ENCODE measurements around the gene GYS1.
A peak's percentile ranks its signal among the peaks of the same experiment; 100 is the strongest.

The GYS1 gene

DNA sequence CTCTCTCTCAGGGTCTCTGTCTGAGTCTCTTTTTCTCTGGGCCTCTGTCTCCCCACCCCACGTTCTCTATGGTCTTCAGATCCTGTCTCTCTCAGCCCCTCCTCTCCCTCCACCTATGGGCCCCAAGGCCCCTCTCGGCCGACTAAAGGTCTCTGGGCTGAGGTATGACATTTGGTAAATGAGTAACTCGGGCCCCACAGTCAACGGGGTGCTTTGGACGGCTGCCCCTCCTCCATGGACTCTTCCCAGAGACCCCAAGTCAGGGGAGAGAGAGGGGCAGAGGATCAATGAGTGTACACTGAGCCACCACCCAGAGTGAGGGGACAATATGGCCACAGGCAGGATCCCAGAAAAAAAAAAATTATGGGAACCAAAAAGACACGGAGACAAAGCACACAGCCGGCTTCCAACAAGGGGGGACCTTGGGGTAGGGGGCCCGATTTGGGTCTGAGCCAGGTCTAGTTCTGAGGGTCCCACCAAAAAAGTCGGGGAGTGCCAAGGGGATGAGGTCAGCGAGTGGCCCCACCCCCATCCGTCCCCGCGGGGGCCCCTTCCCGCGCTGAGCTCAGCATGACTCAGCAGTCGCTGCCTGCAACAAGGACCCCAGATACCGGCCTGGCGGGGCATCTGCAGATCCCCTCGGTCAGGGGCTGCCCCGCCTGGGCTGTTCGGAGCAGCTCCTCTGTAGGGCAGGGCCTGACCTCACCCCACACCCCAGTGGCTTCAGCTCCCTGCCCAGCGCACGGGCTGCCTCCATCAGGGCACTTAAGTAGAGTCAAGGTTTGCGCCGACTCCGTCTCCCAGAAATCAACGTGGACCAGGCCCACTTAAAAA, 29.5 kb downstream of the GYS1 start (continued):
- TF ChIP-seq ZNF239 (tag by site-specific recombination; IDR thresholded peaks at IDR 0.05) = no peak; the same call in 1 of the 2 replicates
- peak; percentile 57; the same call in 1 of the 2 replicates for TF ChIP-seq SCRT2 (tag by site-specific recombination; IDR thresholded peaks at IDR 0.05)
- TF ChIP-seq ZNF248 (tag by site-specific recombination; IDR thresholded peaks at IDR 0.05) = no peak
- peak; percentile 89 for TF ChIP-seq BCL11A (tag by site-specific recombination; IDR thresholded peaks at IDR 0.05; ENCODE audit: low read depth)
- no peak for TF ChIP-seq ZNF433 (tag by site-specific recombination; IDR thresholded peaks at IDR 0.05; ENCODE audit: low read depth)
- TF ChIP-seq ZFP41 (tag by site-specific recombination; IDR thresholded peaks at IDR 0.05; ENCODE audit: borderline replicate concordance) = no peak
- no peak for TF ChIP-seq ZNF560 (tag by site-specific recombination; IDR thresholded peaks at IDR 0.05; ENCODE audit: borderline replicate concordance)
- no peak for TF ChIP-seq ZNF37A (tag by site-specific recombination; IDR thresholded peaks at IDR 0.05)
- TF ChIP-seq MYNN (tag by site-specific recombination; IDR thresholded peaks at IDR 0.05; ENCODE audit: borderline replicate concordance) = no peak
- TF ChIP-seq ZNF621 (tag by site-specific recombination; IDR thresholded peaks at IDR 0.05) = no peak
- TF ChIP-seq YY2 (tag by site-specific recombination; IDR thresholded peaks at IDR 0.05) = no peak
- no peak for TF ChIP-seq HOXA7 (CRISPR knock-in tag; IDR thresholded peaks at IDR 0.05; ENCODE audit: borderline replicate concordance)
- TF ChIP-seq, protein P1, sequence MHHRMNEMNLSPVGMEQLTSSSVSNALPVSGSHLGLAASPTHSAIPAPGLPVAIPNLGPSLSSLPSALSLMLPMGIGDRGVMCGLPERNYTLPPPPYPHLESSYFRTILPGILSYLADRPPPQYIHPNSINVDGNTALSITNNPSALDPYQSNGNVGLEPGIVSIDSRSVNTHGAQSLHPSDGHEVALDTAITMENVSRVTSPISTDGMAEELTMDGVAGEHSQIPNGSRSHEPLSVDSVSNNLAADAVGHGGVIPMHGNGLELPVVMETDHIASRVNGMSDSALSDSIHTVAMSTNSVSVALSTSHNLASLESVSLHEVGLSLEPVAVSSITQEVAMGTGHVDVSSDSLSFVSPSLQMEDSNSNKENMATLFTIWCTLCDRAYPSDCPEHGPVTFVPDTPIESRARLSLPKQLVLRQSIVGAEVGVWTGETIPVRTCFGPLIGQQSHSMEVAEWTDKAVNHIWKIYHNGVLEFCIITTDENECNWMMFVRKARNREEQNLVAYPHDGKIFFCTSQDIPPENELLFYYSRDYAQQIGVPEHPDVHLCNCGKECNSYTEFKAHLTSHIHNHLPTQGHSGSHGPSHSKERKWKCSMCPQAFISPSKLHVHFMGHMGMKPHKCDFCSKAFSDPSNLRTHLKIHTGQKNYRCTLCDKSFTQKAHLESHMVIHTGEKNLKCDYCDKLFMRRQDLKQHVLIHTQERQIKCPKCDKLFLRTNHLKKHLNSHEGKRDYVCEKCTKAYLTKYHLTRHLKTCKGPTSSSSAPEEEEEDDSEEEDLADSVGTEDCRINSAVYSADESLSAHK (tag by site-specific recombination; IDR thresholded peaks at IDR 0.05) = peak; percentile 58; the same call in 1 of the 2 replicates
- TF ChIP-seq, protein P2, sequence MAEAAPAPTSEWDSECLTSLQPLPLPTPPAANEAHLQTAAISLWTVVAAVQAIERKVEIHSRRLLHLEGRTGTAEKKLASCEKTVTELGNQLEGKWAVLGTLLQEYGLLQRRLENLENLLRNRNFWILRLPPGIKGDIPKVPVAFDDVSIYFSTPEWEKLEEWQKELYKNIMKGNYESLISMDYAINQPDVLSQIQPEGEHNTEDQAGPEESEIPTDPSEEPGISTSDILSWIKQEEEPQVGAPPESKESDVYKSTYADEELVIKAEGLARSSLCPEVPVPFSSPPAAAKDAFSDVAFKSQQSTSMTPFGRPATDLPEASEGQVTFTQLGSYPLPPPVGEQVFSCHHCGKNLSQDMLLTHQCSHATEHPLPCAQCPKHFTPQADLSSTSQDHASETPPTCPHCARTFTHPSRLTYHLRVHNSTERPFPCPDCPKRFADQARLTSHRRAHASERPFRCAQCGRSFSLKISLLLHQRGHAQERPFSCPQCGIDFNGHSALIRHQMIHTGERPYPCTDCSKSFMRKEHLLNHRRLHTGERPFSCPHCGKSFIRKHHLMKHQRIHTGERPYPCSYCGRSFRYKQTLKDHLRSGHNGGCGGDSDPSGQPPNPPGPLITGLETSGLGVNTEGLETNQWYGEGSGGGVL (tag by site-specific recombination; IDR thresholded peaks at IDR 0.05) = peak; percentile 39
- no peak for TF ChIP-seq ZNF585B (tag by site-specific recombination; IDR thresholded peaks at IDR 0.05)
- TF ChIP-seq PRDM1 (tag by site-specific recombination; IDR thresholded peaks at IDR 0.05) = no peak
- TF ChIP-seq, protein P3, sequence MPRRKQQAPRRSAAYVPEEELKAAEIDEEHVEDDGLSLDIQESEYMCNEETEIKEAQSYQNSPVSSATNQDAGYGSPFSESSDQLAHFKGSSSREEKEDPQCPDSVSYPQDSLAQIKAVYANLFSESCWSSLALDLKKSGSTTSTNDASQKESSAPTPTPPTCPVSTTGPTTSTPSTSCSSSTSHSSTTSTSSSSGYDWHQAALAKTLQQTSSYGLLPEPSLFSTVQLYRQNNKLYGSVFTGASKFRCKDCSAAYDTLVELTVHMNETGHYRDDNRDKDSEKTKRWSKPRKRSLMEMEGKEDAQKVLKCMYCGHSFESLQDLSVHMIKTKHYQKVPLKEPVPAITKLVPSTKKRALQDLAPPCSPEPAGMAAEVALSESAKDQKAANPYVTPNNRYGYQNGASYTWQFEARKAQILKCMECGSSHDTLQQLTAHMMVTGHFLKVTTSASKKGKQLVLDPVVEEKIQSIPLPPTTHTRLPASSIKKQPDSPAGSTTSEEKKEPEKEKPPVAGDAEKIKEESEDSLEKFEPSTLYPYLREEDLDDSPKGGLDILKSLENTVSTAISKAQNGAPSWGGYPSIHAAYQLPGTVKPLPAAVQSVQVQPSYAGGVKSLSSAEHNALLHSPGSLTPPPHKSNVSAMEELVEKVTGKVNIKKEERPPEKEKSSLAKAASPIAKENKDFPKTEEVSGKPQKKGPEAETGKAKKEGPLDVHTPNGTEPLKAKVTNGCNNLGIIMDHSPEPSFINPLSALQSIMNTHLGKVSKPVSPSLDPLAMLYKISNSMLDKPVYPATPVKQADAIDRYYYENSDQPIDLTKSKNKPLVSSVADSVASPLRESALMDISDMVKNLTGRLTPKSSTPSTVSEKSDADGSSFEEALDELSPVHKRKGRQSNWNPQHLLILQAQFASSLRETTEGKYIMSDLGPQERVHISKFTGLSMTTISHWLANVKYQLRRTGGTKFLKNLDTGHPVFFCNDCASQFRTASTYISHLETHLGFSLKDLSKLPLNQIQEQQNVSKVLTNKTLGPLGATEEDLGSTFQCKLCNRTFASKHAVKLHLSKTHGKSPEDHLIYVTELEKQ (tag by site-specific recombination; IDR thresholded peaks at IDR 0.05; ENCODE audit: borderline replicate concordance) = peak; percentile 72; the same call in 1 of the 2 replicates
- TF ChIP-seq ZNF140 (tag by site-specific recombination; IDR thresholded peaks at IDR 0.05) = no peak
- TF ChIP-seq ZNF473 (tag by site-specific recombination; IDR thresholded peaks at IDR 0.05) = no peak
- no peak for TF ChIP-seq ZNF792 (tag by site-specific recombination; IDR thresholded peaks at IDR 0.05)
- TF ChIP-seq, protein P4, sequence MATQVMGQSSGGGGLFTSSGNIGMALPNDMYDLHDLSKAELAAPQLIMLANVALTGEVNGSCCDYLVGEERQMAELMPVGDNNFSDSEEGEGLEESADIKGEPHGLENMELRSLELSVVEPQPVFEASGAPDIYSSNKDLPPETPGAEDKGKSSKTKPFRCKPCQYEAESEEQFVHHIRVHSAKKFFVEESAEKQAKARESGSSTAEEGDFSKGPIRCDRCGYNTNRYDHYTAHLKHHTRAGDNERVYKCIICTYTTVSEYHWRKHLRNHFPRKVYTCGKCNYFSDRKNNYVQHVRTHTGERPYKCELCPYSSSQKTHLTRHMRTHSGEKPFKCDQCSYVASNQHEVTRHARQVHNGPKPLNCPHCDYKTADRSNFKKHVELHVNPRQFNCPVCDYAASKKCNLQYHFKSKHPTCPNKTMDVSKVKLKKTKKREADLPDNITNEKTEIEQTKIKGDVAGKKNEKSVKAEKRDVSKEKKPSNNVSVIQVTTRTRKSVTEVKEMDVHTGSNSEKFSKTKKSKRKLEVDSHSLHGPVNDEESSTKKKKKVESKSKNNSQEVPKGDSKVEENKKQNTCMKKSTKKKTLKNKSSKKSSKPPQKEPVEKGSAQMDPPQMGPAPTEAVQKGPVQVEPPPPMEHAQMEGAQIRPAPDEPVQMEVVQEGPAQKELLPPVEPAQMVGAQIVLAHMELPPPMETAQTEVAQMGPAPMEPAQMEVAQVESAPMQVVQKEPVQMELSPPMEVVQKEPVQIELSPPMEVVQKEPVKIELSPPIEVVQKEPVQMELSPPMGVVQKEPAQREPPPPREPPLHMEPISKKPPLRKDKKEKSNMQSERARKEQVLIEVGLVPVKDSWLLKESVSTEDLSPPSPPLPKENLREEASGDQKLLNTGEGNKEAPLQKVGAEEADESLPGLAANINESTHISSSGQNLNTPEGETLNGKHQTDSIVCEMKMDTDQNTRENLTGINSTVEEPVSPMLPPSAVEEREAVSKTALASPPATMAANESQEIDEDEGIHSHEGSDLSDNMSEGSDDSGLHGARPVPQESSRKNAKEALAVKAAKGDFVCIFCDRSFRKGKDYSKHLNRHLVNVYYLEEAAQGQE (tag by site-specific recombination; IDR thresholded peaks at IDR 0.05) = no peak
- TF ChIP-seq GFI1B (tag by site-specific recombination; IDR thresholded peaks at IDR 0.05) = no peak
- peak; percentile 96 for TF ChIP-seq GLIS2 (tag by site-specific recombination; IDR thresholded peaks at IDR 0.05)
- TF ChIP-seq SALL2 (tag by site-specific recombination; IDR thresholded peaks at IDR 0.05; ENCODE audit: borderline replicate concordance) = no peak
- no peak for TF ChIP-seq ELK4 (IDR thresholded peaks at IDR 0.05; ENCODE audit: borderline replicate concordance, low read depth, low read length)
- peak; percentile 94 for TF ChIP-seq ZBTB17 (tag by site-specific recombination; IDR thresholded peaks at IDR 0.05)
- TF ChIP-seq ZNF843 (tag by site-specific recombination; IDR thresholded peaks at IDR 0.05) = 0 out of 2 replicates have a peak, but pooled peaks have one; percentile 51
- TF ChIP-seq MEIS1 (CRISPR knock-in tag; IDR thresholded peaks at IDR 0.05; ENCODE audit: borderline replicate concordance) = no peak

All from HEK293 (cell line).